HCT116 (cell line): ENCODE data around the gene EIF2B5. TPM values are rescaled to one million over a fixed set of nuclear protein-coding genes. Genes with fewer than 3 reads are reported as not detected.

ENCODE experiments used
- ATAC-seq: fragments of 200-7000 bp; cut with Tn5 transposase; 2 replicates; pipeline ENCODE4 v1.9.1; 2020; ENCODE audit warnings: mild to moderate bottlenecking, moderate library complexity
- BruUV-seq: library from RNA; stranded (reverse); fragments of 400-500 nt; replicated peaks from 2 replicates; lab custom pipeline; 2021; lab: Mats Ljungman, UMichigan
- CTCF ChIA-PET: fragments of 300-600 bp; sonication (Branson Sonifier 250); formaldehyde crosslinking; loops from one replicate; lab custom pipeline; 2021; ENCODE audit warnings: antibody characterized with exemption; lab: Charles Lee
- POLR2A ChIA-PET: fragments of 300-600, 350-600 bp; sonication (Branson Sonifier 250); formaldehyde crosslinking; loops from one replicate; lab custom pipeline; 2021; ENCODE audit warnings: antibody characterized with exemption; lab: Charles Lee
- RAD21 ChIA-PET, 2 experiments: fragments of 300-600 bp; sonication (Branson Sonifier 250); formaldehyde crosslinking; loops; one replicate each; lab custom pipeline; 2023; ENCODE audit warnings: low total read pairs in 2 of 2; ENCODE audit not compliant: uncharacterized antibody in 2 of 2, unreplicated experiment in 2 of 2, low non-redundant PET in 1 of 2; lab: Charles Lee
- DNase-seq: peaks from one replicate; pipeline ENCODE4 v3.0.0-alpha.2; 2010; ENCODE audit warnings: low read depth, low spot score
- H2AFZ ChIP-seq: fragments of 200-600 bp; shearing (Covaris generic), sonication (generic); 2 replicates; pipeline ENCODE4 v1.6.1; 2017; ENCODE audit warnings: low read depth, mixed run types, mixed read lengths, antibody characterized with exemption, low read length; ENCODE audit not compliant: poor library complexity, severe bottlenecking
- H3K27ac ChIP-seq: 2 replicates; pipeline ENCODE4 v1.5.1; 2012; ENCODE audit warnings: low read depth, low read length
- H3K27me3 ChIP-seq: fragments of 200-600 bp; sonication (generic); 2 replicates; pipeline ENCODE4 v1.6.1; 2016; ENCODE audit warnings: mixed run types, low read length, mixed read lengths; ENCODE audit not compliant: insufficient read depth
- H3K36me3 ChIP-seq, 2 experiments: fragments of 200-500 bp in 1 of 2; fragments of 200-600 bp in 1 of 2; sonication (Bioruptor generic) in 1 of 2; sonication (generic) in 1 of 2; 2 replicates each; pipeline versions ENCODE4 v1.5.1 to v1.6.1; 2014 to 2016; ENCODE audit warnings: low read length in 2 of 2, inconsistent platforms in 1 of 2, mixed read lengths in 1 of 2, mixed run types in 1 of 2; ENCODE audit not compliant: insufficient read depth in 2 of 2, control insufficient read depth in 1 of 2
- H3K4me1 ChIP-seq, 2 experiments: fragments of 200-600 bp in 1 of 2; sonication (generic) in 1 of 2; 2 replicates each; pipeline versions ENCODE4 v1.5.1 to v1.6.1; 2012 to 2017; ENCODE audit warnings: low read length in 2 of 2, inconsistent platforms in 1 of 2, mild to moderate bottlenecking in 1 of 2, mixed read lengths in 1 of 2, mixed run types in 1 of 2, moderate library complexity in 1 of 2; ENCODE audit not compliant: insufficient read depth in 2 of 2, control insufficient read depth in 1 of 2
- H3K4me2 ChIP-seq: fragments of 200-600 bp; sonication (generic); 2 replicates; pipeline ENCODE4 v1.6.1; 2017; ENCODE audit warnings: mixed run types, low read length, mixed read lengths
- H3K4me3 ChIP-seq, 2 experiments: fragments of 200-600 bp in 1 of 2; sonication (generic) in 1 of 2; replicated peaks in 1 of 2; 2 replicates each; pipeline ENCODE4 v1.5.1; 2011 to 2016; ENCODE audit warnings: low read length in 2 of 2, control low read depth in 1 of 2, low read depth in 1 of 2, mild to moderate bottlenecking in 1 of 2, mixed read lengths in 1 of 2, mixed run types in 1 of 2
- H3K79me2 ChIP-seq: fragments of 200-600 bp; sonication (generic); 2 replicates; pipeline ENCODE4 v1.6.1; 2017; ENCODE audit warnings: mild to moderate bottlenecking, mixed run types, low read length, moderate library complexity, mixed read lengths; ENCODE audit not compliant: insufficient read depth
- H3K9ac ChIP-seq: fragments of 200-600 bp; sonication (generic); 2 replicates; pipeline ENCODE4 v1.6.1; 2016; ENCODE audit warnings: low read length, mixed read lengths
- H3K9me2 ChIP-seq: fragments of 200-600 bp; sonication (generic), shearing (Covaris generic); 2 replicates; pipeline ENCODE4 v1.6.1; 2017; ENCODE audit warnings: mixed run types, mild to moderate bottlenecking, moderate library complexity; ENCODE audit not compliant: insufficient read depth
- H3K9me3 ChIP-seq, 2 experiments: fragments of 200-500 bp in 1 of 2; fragments of 200-600 bp in 1 of 2; sonication (Bioruptor generic) in 1 of 2; sonication (generic) in 1 of 2; 2 replicates each; pipeline ENCODE4 v1.6.1; 2014 to 2017; ENCODE audit warnings: low read length in 2 of 2, mixed read lengths in 2 of 2, inconsistent platforms in 1 of 2, low read depth in 1 of 2, mild to moderate bottlenecking in 1 of 2, mixed run types in 1 of 2, moderate library complexity in 1 of 2; ENCODE audit not compliant: control insufficient read depth in 1 of 2, insufficient read depth in 1 of 2
- H4K20me1 ChIP-seq: fragments of 200-600 bp; sonication (generic), shearing (Covaris generic); 2 replicates; pipeline ENCODE4 v1.6.1; 2017; ENCODE audit warnings: mixed run types, mild to moderate bottlenecking, moderate library complexity; ENCODE audit not compliant: insufficient read depth
- ATF3 ChIP-seq: IDR thresholded peaks from 2 replicates; pipeline ENCODE4 v1.6.1; 2012
- CTCF ChIP-seq, 3 experiments: fragments of 200-600 bp in 1 of 3; sonication (generic) in 1 of 3; IDR thresholded peaks in 2 of 3; conservative IDR thresholded peaks in 1 of 3; 2 replicates each; pipeline ENCODE4 v1.5.1; 2012 to 2017; ENCODE audit warnings: low read depth in 2 of 3, low read length in 2 of 3, antibody characterized with exemption in 1 of 3, borderline replicate concordance in 1 of 3, control low read depth in 1 of 3, mild to moderate bottlenecking in 1 of 3, mixed read lengths in 1 of 3, mixed run types in 1 of 3, moderate library complexity in 1 of 3; ENCODE audit not compliant: insufficient read depth in 1 of 3
- EGR1 ChIP-seq: IDR thresholded peaks from 2 replicates; pipeline ENCODE4 v1.6.1; 2012; ENCODE audit warnings: low read depth
- FOSL1 ChIP-seq: IDR thresholded peaks from 2 replicates; pipeline ENCODE4 v1.6.1; 2012; ENCODE audit warnings: low read depth
- JUND ChIP-seq: IDR thresholded peaks from 2 replicates; pipeline ENCODE4 v1.6.1; 2012
- POLR2AphosphoS5 ChIP-seq: IDR thresholded peaks from 2 replicates; pipeline ENCODE4 v1.6.1; 2011; ENCODE audit warnings: mild to moderate bottlenecking, low read depth, low read length, moderate library complexity
- RAD21 ChIP-seq: IDR thresholded peaks from 2 replicates; pipeline ENCODE4 v1.6.1; 2012; ENCODE audit warnings: low read depth, mild to moderate bottlenecking
- REST ChIP-seq: IDR thresholded peaks from 2 replicates; pipeline ENCODE4 v1.6.1; 2012; ENCODE audit warnings: low read depth
- SIN3A ChIP-seq: IDR thresholded peaks from 2 replicates; pipeline ENCODE4 v1.6.1; 2012; ENCODE audit warnings: low read depth
- SRF ChIP-seq: IDR thresholded peaks from 2 replicates; pipeline ENCODE4 v1.6.1; 2012; ENCODE audit warnings: low read depth
- TCF7L2 ChIP-seq: IDR thresholded peaks from 2 replicates; pipeline ENCODE4 v1.7.0; 2011; ENCODE audit warnings: borderline replicate concordance, inconsistent platforms; ENCODE audit not compliant: insufficient read depth, insufficient read length; ENCODE audit errors: extremely low read depth
- YY1 ChIP-seq: IDR thresholded peaks from 2 replicates; pipeline ENCODE4 v1.6.1; 2011; ENCODE audit warnings: low read length, low read depth, moderate library complexity, mild to moderate bottlenecking; ENCODE audit not compliant: insufficient replicate concordance; ENCODE audit errors: extremely low read depth
- ZFX ChIP-seq: fragments of 450-650 bp; IDR thresholded peaks from 2 replicates; pipeline ENCODE4 v1.6.1; 2017
- intact Hi-C: fragments of 100-400 bp; cut with micrococcal nuclease; formaldehyde crosslinking; loops from 2 replicates; pipeline ENCODE4 v1.10.0; 2022
- total RNA-seq: library from RNA; stranded (reverse); gene quantifications from one replicate; pipeline ENCODE4 v1.2.1, GENCODE V29; 2021; ENCODE audit not compliant: unreplicated experiment
- TF ChIP-seq, protein P1 (sequence below): IDR thresholded peaks from 2 replicates; pipeline ENCODE4 v1.6.1; 2011; ENCODE audit warnings: mild to moderate bottlenecking, low read length, moderate library complexity; ENCODE audit not compliant: insufficient replicate concordance; ENCODE audit errors: extremely low read depth

EIF2B5 gene
- total RNA-seq, 1 experiment from 2014 or later = 50.3 TPM

DNA sequence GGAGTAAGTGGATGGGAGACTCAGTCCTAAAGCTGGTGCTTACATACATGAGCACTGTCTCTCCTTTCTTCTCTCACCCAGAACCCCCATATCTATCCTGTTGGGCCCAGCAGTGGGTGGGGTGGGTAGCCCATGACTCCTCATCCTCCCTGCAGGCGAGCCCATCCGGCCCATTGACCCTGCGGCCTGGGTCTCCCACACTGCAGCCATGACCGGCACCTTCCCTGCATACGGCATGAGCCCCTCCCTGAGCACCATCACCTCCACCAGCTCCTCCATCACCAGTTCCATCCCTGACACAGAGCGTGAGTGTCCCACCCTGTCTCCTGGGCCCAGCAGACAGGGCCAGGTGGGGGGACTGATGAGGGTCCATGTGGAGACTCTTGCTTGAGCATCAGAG is 31.5 kb downstream of the EIF2B5 start:
- H3K9me2 ChIP-seq = no peaks in the 10 kb centered on the region
- TF ChIP-seq REST (no peak), RAD21 (no peak), SRF (no peak), YY1 (no peak), JUND (no peak), ATF3 (no peak), EGR1 (no peak), ZFX (no peak), POLR2AphosphoS5 (no peak), FOSL1 (no peak), SIN3A (no peak), CTCF (IDR thresholded peaks at IDR 0.05 in 2 of 3, conservative IDR thresholded peaks at IDR 0.05 in 1 of 3; ENCODE audit: borderline replicate concordance in 1 of 3, insufficient read depth in 1 of 3, low read depth in 2 of 3, low read length in 2 of 3) (no peak), TCF7L2 (no peak)
- TF ChIP-seq, protein P1, sequence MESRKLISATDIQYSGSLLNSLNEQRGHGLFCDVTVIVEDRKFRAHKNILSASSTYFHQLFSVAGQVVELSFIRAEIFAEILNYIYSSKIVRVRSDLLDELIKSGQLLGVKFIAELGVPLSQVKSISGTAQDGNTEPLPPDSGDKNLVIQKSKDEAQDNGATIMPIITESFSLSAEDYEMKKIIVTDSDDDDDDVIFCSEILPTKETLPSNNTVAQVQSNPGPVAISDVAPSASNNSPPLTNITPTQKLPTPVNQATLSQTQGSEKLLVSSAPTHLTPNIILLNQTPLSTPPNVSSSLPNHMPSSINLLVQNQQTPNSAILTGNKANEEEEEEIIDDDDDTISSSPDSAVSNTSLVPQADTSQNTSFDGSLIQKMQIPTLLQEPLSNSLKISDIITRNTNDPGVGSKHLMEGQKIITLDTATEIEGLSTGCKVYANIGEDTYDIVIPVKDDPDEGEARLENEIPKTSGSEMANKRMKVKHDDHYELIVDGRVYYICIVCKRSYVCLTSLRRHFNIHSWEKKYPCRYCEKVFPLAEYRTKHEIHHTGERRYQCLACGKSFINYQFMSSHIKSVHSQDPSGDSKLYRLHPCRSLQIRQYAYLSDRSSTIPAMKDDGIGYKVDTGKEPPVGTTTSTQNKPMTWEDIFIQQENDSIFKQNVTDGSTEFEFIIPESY = no peak
- no peaks in the 10 kb centered on the region for H3K27me3 ChIP-seq
- H3K9me3 ChIP-seq = no peaks in the 10 kb centered on the region
- DNase-seq = no peak
- peaks cover 30 to 34% of the 10 kb centered on the region in 2 experiments; a peak in 3 of 4 replicates for H3K36me3 ChIP-seq
- POLR2A ChIA-PET = no interaction called here
- RAD21 ChIA-PET = no interaction called here
- H3K79me2 ChIP-seq = peaks cover 3% of the 10 kb centered on the region; the same call in 1 of the 2 replicates
- no peak overlapping the region for H3K9ac ChIP-seq
- H2AFZ ChIP-seq = no peak overlapping the region
- H3K27ac ChIP-seq = no peak overlapping the region
- no peak overlapping the region for H3K4me3 ChIP-seq
- H4K20me1 ChIP-seq = no peaks in the 10 kb centered on the region
- H3K4me1 ChIP-seq = no peaks in the 10 kb centered on the region
- CTCF ChIA-PET = no interaction called here
- no peak for ATAC-seq
- BruUV-seq = no TSS peak
- intact Hi-C loops = no loop called here
- no peak overlapping the region for H3K4me2 ChIP-seq
